GM23338 (cell line): ENCODE data around the gene COL18A1. TPM values are rescaled to one million over a fixed set of nuclear protein-coding genes. Genes with fewer than 3 reads are reported as not detected.

Experiments
- ATAC-seq: fragments of 200-7000 bp; cut with Tn5 transposase; 3 replicates; pipeline ENCODE4 v1.9.1; 2020
- DNase-seq: peaks from one replicate; pipeline ENCODE4 v3.0.0-alpha.2; 2015; ENCODE audit warnings: low spot score
- H2AFZ ChIP-seq: fragments of 200-600 bp; sonication (generic); 2 replicates; pipeline ENCODE4 v1.8.0; 2016; ENCODE audit warnings: antibody characterized with exemption, mild to moderate bottlenecking, moderate library complexity
- H3F3A ChIP-seq: fragments of 200-600 bp; sonication (generic); replicated peaks from 2 replicates; pipeline ENCODE4 v1.8.0; 2017; ENCODE audit warnings: antibody characterized with exemption, mixed run types, low read depth
- H3K27ac ChIP-seq: fragments of 200-600 bp; sonication (generic); 2 replicates; pipeline ENCODE4 v1.6.1; 2016; ENCODE audit warnings: low read depth
- H3K27me3 ChIP-seq: fragments of 200-600 bp; sonication (generic); 2 replicates; pipeline ENCODE4 v1.8.0; 2016; ENCODE audit warnings: mild to moderate bottlenecking, mixed run types, moderate library complexity; ENCODE audit not compliant: insufficient read depth
- H3K36me3 ChIP-seq: fragments of 200-600 bp; sonication (generic); 2 replicates; pipeline ENCODE4 v1.8.0; 2016; ENCODE audit warnings: mild to moderate bottlenecking; ENCODE audit not compliant: insufficient read depth
- H3K4me1 ChIP-seq: fragments of 200-600 bp; sonication (generic); 2 replicates; pipeline ENCODE4 v1.8.0; 2016; ENCODE audit warnings: mild to moderate bottlenecking, moderate library complexity; ENCODE audit not compliant: insufficient read depth
- H3K4me2 ChIP-seq: fragments of 200-600 bp; sonication (generic); 2 replicates; pipeline ENCODE4 v1.7.1; 2017; ENCODE audit warnings: mixed run types
- H3K4me3 ChIP-seq: fragments of 200-600 bp; sonication (generic); 2 replicates; pipeline ENCODE4 v1.6.1; 2016; ENCODE audit warnings: mixed run types
- H3K79me2 ChIP-seq: fragments of 200-600 bp; sonication (generic); replicated peaks from 2 replicates; pipeline ENCODE4 v1.8.0; 2017; ENCODE audit warnings: mild to moderate bottlenecking; ENCODE audit not compliant: insufficient read depth
- H3K9me2 ChIP-seq: fragments of 200-600 bp; sonication (generic); 2 replicates; pipeline ENCODE4 v1.8.0; 2017; ENCODE audit not compliant: insufficient read depth
- H4K20me1 ChIP-seq: fragments of 200-600 bp; sonication (generic); replicated peaks from 2 replicates; pipeline ENCODE4 v1.8.0; 2017; ENCODE audit warnings: mild to moderate bottlenecking; ENCODE audit not compliant: insufficient read depth
- H3K27ac Mint-ChIP-seq: 2 replicates; pipeline ENCODE4 v1.8.0; 2020; ENCODE audit warnings: inconsistent platforms, mild to moderate bottlenecking, moderate library complexity, mixed read lengths
- H3K27me3 Mint-ChIP-seq: 3 replicates; pipeline ENCODE4 v1.8.0; 2022; ENCODE audit warnings: low read depth, mild to moderate bottlenecking, moderate library complexity, mixed read lengths, inconsistent platforms; ENCODE audit not compliant: insufficient read depth, poor library complexity
- H3K36me3 Mint-ChIP-seq: 3 replicates; pipeline ENCODE4 v1.8.0; 2021; ENCODE audit warnings: low read depth, mild to moderate bottlenecking, inconsistent platforms, moderate library complexity, mixed read lengths
- H3K4me1 Mint-ChIP-seq: 3 replicates; pipeline ENCODE4 v1.8.0; 2020; ENCODE audit warnings: mild to moderate bottlenecking, inconsistent platforms, mixed read lengths
- H3K4me3 Mint-ChIP-seq: 3 replicates; pipeline ENCODE4 v1.8.0; 2021; ENCODE audit warnings: moderate library complexity, mild to moderate bottlenecking, inconsistent platforms, mixed read lengths
- H3K9me3 Mint-ChIP-seq: 3 replicates; pipeline ENCODE4 v1.8.0; 2020; ENCODE audit warnings: moderate library complexity, mild to moderate bottlenecking, inconsistent platforms, mixed read lengths
- CREB1 ChIP-seq: fragments of 250-450 bp; sonication (Bioruptor Pico); IDR thresholded peaks from 2 replicates; pipeline ENCODE4 v1.5.0; 2020; ENCODE audit warnings: low read depth, mild to moderate bottlenecking, moderate library complexity
- CTCF ChIP-seq, 2 experiments: fragments of 200-600 bp in 1 of 2; sonication (generic) in 1 of 2; conservative IDR thresholded peaks; 2 replicates each; pipeline versions ENCODE4 v1.5.1 to v1.6.1; 2016 to 2017; ENCODE audit warnings: antibody characterized with exemption in 2 of 2, low read depth in 2 of 2, mild to moderate bottlenecking in 2 of 2, moderate library complexity in 1 of 2
- STAT1 ChIP-seq: IDR thresholded peaks from one replicate; pipeline ENCODE4 v1.6.1; 2016; ENCODE audit warnings: antibody characterized with exemption; ENCODE audit not compliant: unreplicated experiment
- ZNF462 ChIP-seq: fragments of 250-450 bp; sonication (Bioruptor Pico); IDR thresholded peaks from 2 replicates; pipeline ENCODE4 v1.5.0; 2020; ENCODE audit warnings: mild to moderate bottlenecking, moderate library complexity
- polyA plus RNA-seq: library from polyadenylated mRNA; unstranded; fragments of >200 nt; fragmentation: Nextera tagmentation; extraction: Ambion mirVana; gene quantifications from 2 replicates; pipeline ENCODE4 v1.2.1, GENCODE V29; 2016
- total RNA-seq: library from RNA; depleted of rRNA; stranded (reverse); fragments of >200 nt; shearing (Covaris generic); gene quantifications from 2 replicates; pipeline ENCODE4 v1.2.3, GENCODE V29; 2014

COL18A1 gene
- total and polyA plus RNA-seq, 2 experiments from 2014 or later = 38.4 to 430 TPM

- Histone ChIP-seq H3K4me3 (no peak overlapping the region), H3K79me2 (no peaks in the 10 kb centered on the region), H2AFZ (no peak overlapping the region), H3K4me2 (no peak overlapping the region), H3K27me3 (no peaks in the 10 kb centered on the region), H3F3A (peaks cover 7% of the 10 kb centered on the region; the same call in 1 of the 2 replicates), H3K36me3 (no peaks in the 10 kb centered on the region), H4K20me1 (no peaks in the 10 kb centered on the region), H3K9me2 (no peaks in the 10 kb centered on the region), H3K4me1 (peaks cover 4% of the 10 kb centered on the region; the same call in 1 of the 2 replicates), H3K27ac (no peak overlapping the region)
- peaks cover 4% of the 10 kb centered on the region; the same call in 1 of the 3 replicates for H3K36me3 Mint-ChIP-seq
- H3K4me1 Mint-ChIP-seq = peaks cover 29% of the 10 kb centered on the region
- peaks cover 5% of the 10 kb centered on the region for H3K9me3 Mint-ChIP-seq
- H3K27ac Mint-ChIP-seq = no peak overlapping the region
- no peak for ATAC-seq
- H3K27me3 Mint-ChIP-seq = peaks cover 15% of the 10 kb centered on the region
- TF ChIP-seq ZNF462 = no peak
- TF ChIP-seq STAT1 = no peak
- TF ChIP-seq CREB1 (CRISPR knock-in tag) = no peak
- no peak for TF ChIP-seq CTCF (conservative IDR thresholded peaks at IDR 0.05; ENCODE audit: low read depth in 2 of 2)
- H3K4me3 Mint-ChIP-seq = no peak overlapping the region
- DNase-seq = no peak
Observed at GRCh38 chr21:45382697-45382997, 22.3 kb upstream of the COL18A1 start.
